ENCODE data around the gene FCRL1.

- TF ChIP-seq, protein P1, sequence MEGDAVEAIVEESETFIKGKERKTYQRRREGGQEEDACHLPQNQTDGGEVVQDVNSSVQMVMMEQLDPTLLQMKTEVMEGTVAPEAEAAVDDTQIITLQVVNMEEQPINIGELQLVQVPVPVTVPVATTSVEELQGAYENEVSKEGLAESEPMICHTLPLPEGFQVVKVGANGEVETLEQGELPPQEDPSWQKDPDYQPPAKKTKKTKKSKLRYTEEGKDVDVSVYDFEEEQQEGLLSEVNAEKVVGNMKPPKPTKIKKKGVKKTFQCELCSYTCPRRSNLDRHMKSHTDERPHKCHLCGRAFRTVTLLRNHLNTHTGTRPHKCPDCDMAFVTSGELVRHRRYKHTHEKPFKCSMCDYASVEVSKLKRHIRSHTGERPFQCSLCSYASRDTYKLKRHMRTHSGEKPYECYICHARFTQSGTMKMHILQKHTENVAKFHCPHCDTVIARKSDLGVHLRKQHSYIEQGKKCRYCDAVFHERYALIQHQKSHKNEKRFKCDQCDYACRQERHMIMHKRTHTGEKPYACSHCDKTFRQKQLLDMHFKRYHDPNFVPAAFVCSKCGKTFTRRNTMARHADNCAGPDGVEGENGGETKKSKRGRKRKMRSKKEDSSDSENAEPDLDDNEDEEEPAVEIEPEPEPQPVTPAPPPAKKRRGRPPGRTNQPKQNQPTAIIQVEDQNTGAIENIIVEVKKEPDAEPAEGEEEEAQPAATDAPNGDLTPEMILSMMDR (IDR thresholded peaks at IDR 0.05): no peak
- no peak for TF ChIP-seq POLR2AphosphoS5 (IDR thresholded peaks at IDR 0.05; ENCODE audit: low read depth, low read length)
- TF ChIP-seq SIN3A (IDR thresholded peaks at IDR 0.05; ENCODE audit: borderline replicate concordance, insufficient read depth, low read depth, low read length): no peak
- TF ChIP-seq TCF7L2 (IDR thresholded peaks at IDR 0.05; ENCODE audit: low read depth, low read length): no peak
Measured at GRCh38 chr1:157813269-157813668, 6.7 kb downstream of the FCRL1 start.

Data from Panc1 (cell line).